ENCODE measurements around the gene FAM124B. TPM values are rescaled to one million over a fixed set of nuclear protein-coding genes. Genes with fewer than 3 reads are reported as not detected.

The FAM124B gene
- total and polyA plus RNA-seq, 2 of the 8 experiments (the other 6 are each of a cell fraction or from before 2014, with no cell fraction given) = 2.1 to 2.6 TPM

DNA sequence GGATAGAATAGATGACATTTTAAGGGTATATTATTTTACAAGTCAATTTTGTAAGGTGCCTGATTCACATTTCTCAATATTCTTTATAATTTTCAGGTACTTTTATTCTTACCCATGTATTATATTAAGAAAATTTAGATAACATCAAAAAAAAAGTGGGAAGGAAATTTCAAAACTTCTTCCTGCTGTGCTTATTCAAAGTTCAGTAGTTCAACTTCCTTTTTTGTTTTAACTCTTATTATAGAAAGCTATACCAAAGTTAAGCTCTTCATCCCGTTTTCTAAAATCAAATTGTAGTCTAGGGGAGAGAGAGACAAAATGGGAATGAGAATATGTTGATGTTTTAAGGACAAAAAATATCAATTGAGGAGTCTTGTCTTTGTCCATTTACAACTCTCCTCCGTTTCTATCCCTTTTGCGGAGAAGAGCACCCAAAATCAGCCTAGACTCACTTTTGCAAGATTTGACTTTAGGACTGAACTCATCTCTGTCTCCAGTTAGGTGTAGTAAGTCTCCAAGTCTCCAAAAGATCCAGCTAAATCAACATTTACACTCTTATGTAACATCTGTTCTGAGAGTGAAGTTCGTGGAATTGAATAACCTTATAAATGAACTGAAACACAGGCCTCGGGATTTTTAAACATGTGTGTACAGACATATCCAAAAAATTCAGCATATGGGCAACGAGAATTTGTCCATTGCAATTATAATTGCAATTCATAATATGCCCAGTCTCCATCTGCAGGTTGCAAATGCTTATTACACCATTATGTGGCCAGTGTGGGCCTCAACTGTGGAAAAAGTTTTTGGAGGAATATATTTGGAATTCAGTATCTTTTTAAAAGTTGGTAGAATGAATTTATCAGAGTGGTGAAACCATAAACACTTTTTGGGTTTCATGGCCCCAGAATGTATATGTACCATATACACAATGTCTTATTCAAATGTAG lies 23.9 kb downstream of the FAM124B start:
- Histone ChIP-seq H3K27me3 (replicated peaks in 1 of 4; ENCODE audit: control insufficient read depth in 3 of 4, extremely low read depth in 1 of 4, insufficient read depth in 3 of 4, low read length in 3 of 4) (no peaks in the 10 kb centered on the region), H3K36me3 (ENCODE audit: control insufficient read depth in 2 of 4, insufficient read depth in 4 of 4, low read length in 3 of 4) (no peaks in the 10 kb centered on the region), H3K23me2 (ENCODE audit: low read depth, low read length) (no peaks in the 10 kb centered on the region), H4K91ac (replicated peaks; ENCODE audit: insufficient read length, low read length) (no peak overlapping the region), H3K4ac (replicated peaks; ENCODE audit: insufficient read length, low read depth, low read length) (no peak overlapping the region), H3K56ac (replicated peaks; ENCODE audit: insufficient read length, low read depth, low read length) (no peak overlapping the region), H3K9me3 (ENCODE audit: insufficient read depth in 2 of 2, low read depth in 1 of 2, low read length in 1 of 2) (no peaks in the 10 kb centered on the region), H3K9ac (replicated peaks in 1 of 4; ENCODE audit: extremely low read depth in 1 of 4, low read depth in 3 of 4, low read length in 3 of 4) (no peak overlapping the region), H3K18ac (ENCODE audit: extremely low read depth, low read length) (no peak overlapping the region), H2BK20ac (ENCODE audit: low read length) (no peak overlapping the region), H2AK5ac (ENCODE audit: low read depth, low read length) (no peak overlapping the region), H3K4me1 (replicated peaks in 1 of 4; ENCODE audit: control insufficient read depth in 3 of 4, insufficient read depth in 4 of 4, low read length in 3 of 4) (no peaks in the 10 kb centered on the region), H3K79me2 (ENCODE audit: control insufficient read depth in 1 of 2, insufficient read depth in 2 of 2, low read length in 2 of 2) (no peaks in the 10 kb centered on the region), H2AFZ (ENCODE audit: low read length) (no peak overlapping the region), H3K4me2 (ENCODE audit: insufficient read depth in 1 of 2, low read depth in 2 of 2, low read length in 2 of 2) (no peak overlapping the region), H4K8ac (ENCODE audit: extremely low read depth, insufficient read depth, low read length) (no peak overlapping the region), H2BK5ac (ENCODE audit: low read depth, low read length) (no peak overlapping the region), H2BK120ac (replicated peaks; ENCODE audit: low read depth, low read length) (no peak overlapping the region), H3K27ac (ENCODE audit: low read depth, low read length) (no peak overlapping the region), H3K23ac (ENCODE audit: insufficient read length) (no peak overlapping the region), H3K79me1 (ENCODE audit: low read depth, low read length) (no peaks in the 10 kb centered on the region), H4K20me1 (replicated peaks in 1 of 2; ENCODE audit: control insufficient read depth in 1 of 2, insufficient read depth in 2 of 2, low read length in 2 of 2) (no peaks in the 10 kb centered on the region), H2BK15ac (ENCODE audit: low read length) (no peak overlapping the region), H2BK12ac (ENCODE audit: low read depth, low read length) (no peak overlapping the region), H3K4me3 (ENCODE audit: extremely low read depth in 1 of 4, insufficient read depth in 2 of 4, low read depth in 3 of 4, low read length in 4 of 4) (no peak overlapping the region), H4K5ac (ENCODE audit: insufficient read length, low read depth, low read length) (no peak overlapping the region), H3K14ac (ENCODE audit: insufficient read length) (no peak overlapping the region)
- no peak for FAIRE-seq
- DNase-seq (ENCODE audit: low read depth in 1 of 2, low spot score in 2 of 2) = no peak
- WGBS, 2 experiments (ENCODE audit: extremely low coverage in 1 of 2, insufficient coverage in 1 of 2, insufficient read length in 1 of 2, insufficient replicate concordance in 2 of 2, low coverage in 1 of 2, low lambda C conversion rate in 2 of 2, missing lambda C conversion rate in 1 of 2) = 82% methylated on average over 6 of the region's 6 CpGs; no CpG with 5 or more reads in 1 of the 2 experiments
- POLR2A ChIA-PET (ENCODE audit: partially characterized antibody) = no interaction called here
- CTCF ChIA-PET (ENCODE audit: partially characterized antibody) = interaction anchor here (1.1 to 1.8 kb wide), 4 partner anchors 9 to 65 kb away, joined by 3 to 9 read pairs (median 3); no protein-coding TSS in a partner anchor
- TF ChIP-seq TAF1 (IDR thresholded peaks at IDR 0.05; ENCODE audit: low read depth, low read length) (no peak), EGR1 (IDR thresholded peaks at IDR 0.05; ENCODE audit: borderline replicate concordance, low read depth, low read length) (no peak), KDM4A (IDR thresholded peaks at IDR 0.05; ENCODE audit: low read depth, low read length, severe bottlenecking) (no peak), CHD1 (IDR thresholded peaks at IDR 0.05; ENCODE audit: low read depth, low read length) (no peak), NRF1 (IDR thresholded peaks at IDR 0.05; ENCODE audit: low read depth, low read length) (no peak), RNF2 (IDR thresholded peaks at IDR 0.05; ENCODE audit: borderline replicate concordance, low read depth, low read length, missing control alignments, poor library complexity, severe bottlenecking) (no peak), RXRA (IDR thresholded peaks at IDR 0.05; ENCODE audit: insufficient read depth, low read depth, low read length) (no peak), JUN (IDR thresholded peaks at IDR 0.05; ENCODE audit: low read depth, low read length) (no peak), BCL11A (IDR thresholded peaks at IDR 0.05; ENCODE audit: low read depth in 2 of 2, low read length in 2 of 2) (no peak)
- TF ChIP-seq, protein P1, sequence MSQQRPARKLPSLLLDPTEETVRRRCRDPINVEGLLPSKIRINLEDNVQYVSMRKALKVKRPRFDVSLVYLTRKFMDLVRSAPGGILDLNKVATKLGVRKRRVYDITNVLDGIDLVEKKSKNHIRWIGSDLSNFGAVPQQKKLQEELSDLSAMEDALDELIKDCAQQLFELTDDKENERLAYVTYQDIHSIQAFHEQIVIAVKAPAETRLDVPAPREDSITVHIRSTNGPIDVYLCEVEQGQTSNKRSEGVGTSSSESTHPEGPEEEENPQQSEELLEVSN (IDR thresholded peaks at IDR 0.05) = no peak
- TF ChIP-seq, protein P2, sequence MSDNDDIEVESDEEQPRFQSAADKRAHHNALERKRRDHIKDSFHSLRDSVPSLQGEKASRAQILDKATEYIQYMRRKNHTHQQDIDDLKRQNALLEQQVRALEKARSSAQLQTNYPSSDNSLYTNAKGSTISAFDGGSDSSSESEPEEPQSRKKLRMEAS (IDR thresholded peaks at IDR 0.05) = no peak

Data from H1 (cell line).